GM18508 (cell line): ENCODE measurements around the gene CCDC136.

ENCODE experiments used
- ATAC-seq: cut with Tn5 transposase; IDR thresholded peaks from one replicate; pipeline ENCODE4 v1.9.1; 2021; ENCODE audit warnings: moderate number of reproducible peaks; ENCODE audit not compliant: insufficient read depth, unreplicated experiment

Gene CCDC136

GRCh38 chr7:128830231-128831177, 38.7 kb downstream of the CCDC136 start, which contains the start of gene FLNC:
Gene FLNC, plus strand, starts transcription at chr7:128830406. Its CDS starts 232 bp downstream, at chr7:128830638.
- ATAC-seq, result no peak

- ATAC-seq, result no peak
These were observed 39.6 kb downstream of the CCDC136 start for GRCh38 chr7:128831178-128831993.

- no peak for ATAC-seq
These were observed 40.5 kb downstream of the CCDC136 start for GRCh38 chr7:128831994-128832879.

GRCh38 chr7:128832880-128833147, 41.0 kb downstream of the CCDC136 start:
- no peak for ATAC-seq

GRCh38 chr7:128833148-128833945, 41.6 kb downstream of the CCDC136 start:
- no peak for ATAC-seq

- ATAC-seq, result no peak
These were observed 42.2 kb downstream of the CCDC136 start for GRCh38 chr7:128833946-128834325.

- no peak for ATAC-seq
These were observed 43.5 kb downstream of the CCDC136 start for GRCh38 chr7:128835231-128835751.

- no peak for ATAC-seq
These were observed 44.2 kb downstream of the CCDC136 start for GRCh38 chr7:128835790-128836641.

GRCh38 chr7:128836729-128837348, 45.1 kb downstream of the CCDC136 start:
- ATAC-seq, result no peak

- no peak for ATAC-seq
These were observed 45.8 kb downstream of the CCDC136 start for GRCh38 chr7:128837521-128837921.

- no peak for ATAC-seq
These were observed 46.5 kb downstream of the CCDC136 start for GRCh38 chr7:128838109-128838779.

- no peak for ATAC-seq
These were observed 47.4 kb downstream of the CCDC136 start for GRCh38 chr7:128838981-128839731.

GRCh38 chr7:128839751-128840177, 48.0 kb downstream of the CCDC136 start:
- ATAC-seq, result no peak

GRCh38 chr7:128840326-128841170, 48.8 kb downstream of the CCDC136 start:
- ATAC-seq, result no peak

- no peak for ATAC-seq
These were observed 49.5 kb downstream of the CCDC136 start for GRCh38 chr7:128841171-128841690.
